ENCODE data around the gene GLA. TPM values are rescaled to one million over a fixed set of nuclear protein-coding genes. Genes with fewer than 3 reads are reported as not detected.

The GLA gene
- total RNA-seq, 1 experiment from 2014 or later, result 46.0 TPM

DNA sequence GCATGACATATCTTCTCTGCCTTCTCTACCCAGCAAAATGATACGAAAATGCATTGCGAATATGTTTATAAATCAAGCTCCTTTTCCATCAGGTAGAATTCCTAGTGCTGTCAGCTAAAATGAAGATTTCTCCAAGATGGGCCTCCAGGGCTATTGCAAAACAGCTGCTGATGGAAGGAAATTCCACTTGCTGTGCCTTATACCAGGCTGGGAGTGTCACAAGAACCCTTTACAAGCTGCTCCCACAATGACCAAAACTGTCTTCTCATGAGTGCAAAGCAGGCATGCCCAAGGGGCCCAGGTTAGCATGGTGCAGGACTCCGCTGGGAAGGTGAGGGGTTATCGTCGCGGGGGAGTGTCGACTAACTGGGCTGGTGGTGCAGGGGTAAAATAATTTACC lies 9.0 kb upstream of the GLA start:
- Histone ChIP-seq H3K4me1 (no peaks in the 10 kb centered on the region), H3K27me3 (replicated peaks; ENCODE audit: control insufficient read depth, insufficient read depth, low read length) (no peaks in the 10 kb centered on the region), H3K9me3 (no peaks in the 10 kb centered on the region), H3K36me3 (ENCODE audit: control insufficient read depth, insufficient read depth, low read length) (no peaks in the 10 kb centered on the region), H3K4me3 (ENCODE audit: low read depth, low read length) (no peak overlapping the region)
- H3K27me3 Mint-ChIP-seq (ENCODE audit: insufficient read depth, unreplicated experiment), result no peaks in the 10 kb centered on the region
- CTCF ChIA-PET, result no interaction called here
- no peak overlapping the region for H3K4me3 Mint-ChIP-seq (ENCODE audit: unreplicated experiment)
- DNase-seq, result no peak
- no peaks in the 10 kb centered on the region for H3K4me1 Mint-ChIP-seq (ENCODE audit: low read depth, unreplicated experiment)
- intact Hi-C loops (cut with micrococcal nuclease; ENCODE audit: unreplicated experiment), result loop anchor here (5.0 kb wide), 3 partner anchors 46 to 381 kb away; no protein-coding TSS in a partner anchor
- POLR2A ChIA-PET, result no interaction called here
- no peak overlapping the region for H3K27ac Mint-ChIP-seq (ENCODE audit: unreplicated experiment)
- BruUV-seq (replicated peaks), result no TSS peak
- peaks cover 15% of the 10 kb centered on the region for H3K36me3 Mint-ChIP-seq (ENCODE audit: insufficient read depth, unreplicated experiment)
- no peak for TF ChIP-seq CTCF (IDR thresholded peaks at IDR 0.05; ENCODE audit: insufficient read depth in 1 of 2, low read depth in 1 of 2, low read length in 1 of 2, severe bottlenecking in 1 of 2, unreplicated experiment in 1 of 2)
- H3K9me3 Mint-ChIP-seq (ENCODE audit: unreplicated experiment), result no peaks in the 10 kb centered on the region

DNA sequence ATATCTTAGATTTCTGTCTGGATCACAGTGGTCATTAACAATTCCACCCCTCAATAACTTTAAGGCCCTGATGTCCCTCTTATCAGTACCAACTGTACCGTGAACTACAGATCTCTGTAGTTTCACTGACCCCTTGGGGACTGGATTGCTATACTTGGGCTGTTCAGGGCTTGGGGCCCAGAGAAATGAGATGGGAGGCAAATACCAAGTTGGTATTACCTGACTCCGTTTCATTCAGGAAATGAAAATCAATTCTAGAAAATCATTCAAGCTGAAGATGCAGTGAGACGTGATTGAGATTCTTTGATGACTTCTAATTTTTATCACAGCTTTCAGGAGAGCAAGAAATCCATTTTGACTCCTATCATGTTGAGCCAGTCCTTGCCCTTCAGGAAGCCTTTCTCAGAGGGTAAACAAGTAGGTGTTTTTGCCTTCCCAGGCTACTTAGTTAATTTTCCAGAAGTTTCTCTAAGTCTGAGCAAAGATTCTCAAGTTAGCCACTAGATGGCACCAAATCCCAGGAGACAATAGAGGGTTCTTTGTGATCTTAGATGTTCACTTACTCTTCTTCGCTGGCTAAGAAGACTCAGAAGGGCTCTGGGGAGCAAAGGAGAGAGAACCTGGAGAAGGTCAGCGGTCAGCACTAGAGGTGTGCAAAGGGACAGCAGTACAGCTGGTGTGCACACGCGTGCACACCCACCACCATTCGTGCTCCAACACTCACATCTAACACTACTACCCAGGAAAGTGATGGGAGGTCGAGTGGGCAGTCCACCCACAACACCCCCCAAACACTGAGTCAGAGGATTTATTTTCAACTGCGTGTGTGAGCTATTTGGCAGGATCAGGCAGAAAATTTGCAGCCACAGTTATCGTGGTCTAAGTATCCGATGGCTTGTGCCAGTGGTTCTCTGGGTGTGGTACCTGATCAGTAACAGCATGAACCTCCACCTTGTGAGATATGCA lies 7.7 kb upstream of the GLA start:
- Mint-ChIP-seq H3K27me3 (ENCODE audit: insufficient read depth, unreplicated experiment) (no peaks in the 10 kb centered on the region), H3K4me1 (ENCODE audit: low read depth, unreplicated experiment) (no peaks in the 10 kb centered on the region), H3K4me3 (ENCODE audit: unreplicated experiment) (no peak overlapping the region), H3K27ac (ENCODE audit: unreplicated experiment) (no peak overlapping the region), H3K36me3 (ENCODE audit: insufficient read depth, unreplicated experiment) (peaks cover 15% of the 10 kb centered on the region), H3K9me3 (ENCODE audit: unreplicated experiment) (no peaks in the 10 kb centered on the region)
- no peaks in the 10 kb centered on the region for H3K27me3 ChIP-seq (replicated peaks; ENCODE audit: control insufficient read depth, insufficient read depth, low read length)
- BruUV-seq (replicated peaks), result no TSS peak
- intact Hi-C loops (cut with micrococcal nuclease; ENCODE audit: unreplicated experiment), result loop anchor here (1.0 to 5.0 kb wide), 4 partner anchors 47 to 382 kb away; no protein-coding TSS in a partner anchor
- H3K36me3 ChIP-seq (ENCODE audit: control insufficient read depth, insufficient read depth, low read length), result no peaks in the 10 kb centered on the region
- no peak overlapping the region for H3K4me3 ChIP-seq (ENCODE audit: low read depth, low read length)
- no peaks in the 10 kb centered on the region for H3K9me3 ChIP-seq
- peak; percentile 36 to 57 for TF ChIP-seq CTCF (IDR thresholded peaks at IDR 0.05; ENCODE audit: insufficient read depth in 1 of 2, low read depth in 1 of 2, low read length in 1 of 2, severe bottlenecking in 1 of 2, unreplicated experiment in 1 of 2)
- ChIA-PET CTCF (no interaction called here), POLR2A (no interaction called here)
- DNase-seq, result peak in 1 of 2 experiments; percentile 42
- no peaks in the 10 kb centered on the region for H3K4me1 ChIP-seq

DNA sequence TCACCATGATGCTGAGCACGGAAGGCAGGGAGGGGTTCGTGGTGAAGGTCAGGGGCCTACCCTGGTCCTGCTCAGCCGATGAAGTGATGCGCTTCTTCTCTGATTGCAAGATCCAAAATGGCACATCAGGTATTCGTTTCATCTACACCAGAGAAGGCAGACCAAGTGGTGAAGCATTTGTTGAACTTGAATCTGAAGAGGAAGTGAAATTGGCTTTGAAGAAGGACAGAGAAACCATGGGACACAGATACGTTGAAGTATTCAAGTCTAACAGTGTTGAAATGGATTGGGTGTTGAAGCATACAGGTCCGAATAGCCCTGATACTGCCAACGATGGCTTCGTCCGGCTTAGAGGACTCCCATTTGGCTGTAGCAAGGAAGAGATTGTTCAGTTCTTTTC lies 4.3 kb upstream of the GLA start:
- Histone ChIP-seq H3K4me1 (no peaks in the 10 kb centered on the region), H3K4me3 (ENCODE audit: low read depth, low read length) (no peak overlapping the region), H3K27me3 (replicated peaks; ENCODE audit: control insufficient read depth, insufficient read depth, low read length) (no peaks in the 10 kb centered on the region), H3K9me3 (no peaks in the 10 kb centered on the region), H3K36me3 (ENCODE audit: control insufficient read depth, insufficient read depth, low read length) (no peaks in the 10 kb centered on the region)
- ChIA-PET POLR2A (no interaction called here), CTCF (no interaction called here)
- no peak for TF ChIP-seq CTCF (IDR thresholded peaks at IDR 0.05; ENCODE audit: insufficient read depth in 1 of 2, low read depth in 1 of 2, low read length in 1 of 2, severe bottlenecking in 1 of 2, unreplicated experiment in 1 of 2)
- H3K27ac Mint-ChIP-seq (ENCODE audit: unreplicated experiment), result no peak overlapping the region
- intact Hi-C loops (cut with micrococcal nuclease; ENCODE audit: unreplicated experiment), result no loop called here
- no peak for DNase-seq
- no TSS peak for BruUV-seq (replicated peaks)
- no peak overlapping the region for H3K4me3 Mint-ChIP-seq (ENCODE audit: unreplicated experiment)
- H3K36me3 Mint-ChIP-seq (ENCODE audit: insufficient read depth, unreplicated experiment), result peaks cover 28% of the 10 kb centered on the region
- H3K4me1 Mint-ChIP-seq (ENCODE audit: low read depth, unreplicated experiment), result no peaks in the 10 kb centered on the region
- H3K9me3 Mint-ChIP-seq (ENCODE audit: unreplicated experiment), result no peaks in the 10 kb centered on the region
- H3K27me3 Mint-ChIP-seq (ENCODE audit: insufficient read depth, unreplicated experiment), result no peaks in the 10 kb centered on the region
